Activated effector memory CD4-positive, alpha-beta T cell treated with Interleukin-2 at 50 U/mL for 16 hours (primary cell): ENCODE measurements around the gene ATP11A.

Experiments used
- DNase-seq: peaks from one replicate; pipeline ENCODE4 v3.0.0-alpha.2; 2020

Gene ATP11A

DNA sequence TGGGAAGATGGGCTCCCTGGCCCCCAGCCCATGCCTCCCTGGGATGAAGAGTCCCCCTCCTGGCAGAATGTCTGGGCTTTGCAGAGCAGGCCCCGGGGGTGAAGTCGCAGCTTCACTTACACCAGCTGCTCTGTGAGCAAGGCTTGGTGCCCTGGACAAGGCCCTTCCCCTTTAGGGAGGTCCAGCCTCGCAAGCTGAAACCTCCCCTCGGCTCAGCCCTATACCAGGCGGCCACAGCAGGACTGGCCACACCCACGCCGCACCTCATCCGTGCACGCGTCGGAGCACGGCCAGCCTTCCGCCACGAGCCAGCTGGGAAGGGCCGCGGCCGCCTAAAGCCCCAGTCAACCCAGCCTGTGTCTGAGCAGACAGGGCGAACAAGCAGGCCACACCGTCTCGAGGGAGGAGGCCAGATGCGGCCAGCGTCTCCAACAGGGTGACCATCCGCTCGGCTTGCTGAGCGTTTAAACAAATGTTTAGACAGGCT is 196.0 kb downstream of the ATP11A start:
- DNase-seq, result no peak

DNA sequence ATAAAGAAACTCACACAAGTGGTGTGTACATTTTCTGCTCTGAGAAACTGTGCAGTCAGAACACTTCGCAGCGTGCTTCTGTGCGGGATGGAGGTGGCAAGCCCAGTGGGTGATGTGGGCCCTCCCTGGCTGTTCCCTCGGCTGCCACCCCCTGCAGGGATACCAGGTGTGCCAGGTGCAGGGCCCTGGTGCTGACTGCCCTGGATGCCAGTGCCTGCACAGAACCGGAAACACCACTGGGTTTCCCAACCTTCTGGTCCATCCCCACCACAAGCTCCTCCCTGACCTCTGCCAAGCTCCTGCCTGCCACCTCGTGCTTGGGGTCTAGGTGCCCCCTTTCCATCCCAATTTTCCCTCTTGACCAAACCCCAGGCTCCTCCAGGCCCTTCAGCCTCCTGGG is 197.3 kb downstream of the ATP11A start:
- no peak for DNase-seq

DNA sequence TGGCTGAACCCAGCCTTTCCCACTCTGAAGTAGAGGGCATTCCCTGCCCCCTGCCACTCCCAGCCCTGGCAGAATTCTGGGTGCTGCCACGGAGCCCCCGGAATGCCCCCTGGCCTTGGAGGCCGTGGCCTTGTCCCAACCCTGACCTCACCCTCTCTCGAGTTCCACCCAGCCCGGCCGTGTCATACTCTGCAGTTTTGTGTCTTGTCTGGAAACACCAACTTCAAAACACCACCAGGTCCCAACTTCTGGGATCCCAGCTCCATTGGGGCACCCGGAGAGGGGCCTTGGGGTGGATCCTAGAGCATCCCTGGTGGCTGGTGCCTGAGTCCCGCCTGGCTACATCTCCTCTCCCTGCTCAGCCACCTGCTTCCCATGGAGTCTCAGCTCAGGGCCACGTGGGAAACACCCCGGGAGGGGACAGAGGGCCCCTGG is 197.7 kb downstream of the ATP11A start:
- no peak for DNase-seq

DNA sequence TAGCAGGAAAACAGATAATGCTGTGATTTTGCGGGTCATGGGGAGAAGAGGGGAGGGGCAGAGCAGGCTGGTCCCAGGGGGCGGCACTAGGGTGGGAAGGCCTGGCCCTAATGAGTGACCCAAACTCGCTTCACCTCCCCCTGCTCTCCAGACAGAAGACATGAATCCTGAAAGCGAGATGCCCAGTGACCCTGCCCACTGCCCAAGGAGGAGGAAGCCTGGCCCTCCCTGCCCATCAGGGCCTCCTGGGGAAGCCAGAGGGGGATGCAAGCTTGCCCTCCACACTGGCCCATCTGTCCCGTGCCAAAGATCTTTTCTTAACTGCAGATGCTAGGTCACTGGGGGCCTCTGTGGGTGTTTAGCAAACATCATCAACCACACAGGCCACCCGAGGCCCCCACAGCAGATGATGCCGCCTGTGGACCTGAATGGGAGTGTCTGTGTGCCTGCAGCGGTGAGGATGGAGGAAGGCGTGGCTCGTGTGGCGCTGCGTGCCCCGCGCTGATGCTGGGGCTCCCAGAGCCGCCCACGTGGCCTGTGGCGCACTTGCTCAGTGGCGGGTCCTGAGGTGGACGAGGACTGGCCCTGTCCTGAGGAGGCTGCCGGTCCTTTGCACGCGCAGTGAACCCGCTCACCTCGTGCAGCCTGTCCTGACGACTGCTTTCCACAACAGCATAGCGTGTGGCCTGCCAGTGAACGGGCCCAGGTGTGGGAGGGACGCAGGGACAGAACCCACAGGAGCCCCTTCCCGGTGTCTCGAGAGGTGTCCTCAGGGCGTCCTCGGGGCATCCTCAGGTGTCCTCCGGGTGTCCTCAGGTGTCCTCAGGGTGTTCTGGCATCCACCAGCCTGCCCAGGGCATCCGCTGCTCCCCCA is 198.6 kb downstream of the ATP11A start:
- no peak for DNase-seq

DNA sequence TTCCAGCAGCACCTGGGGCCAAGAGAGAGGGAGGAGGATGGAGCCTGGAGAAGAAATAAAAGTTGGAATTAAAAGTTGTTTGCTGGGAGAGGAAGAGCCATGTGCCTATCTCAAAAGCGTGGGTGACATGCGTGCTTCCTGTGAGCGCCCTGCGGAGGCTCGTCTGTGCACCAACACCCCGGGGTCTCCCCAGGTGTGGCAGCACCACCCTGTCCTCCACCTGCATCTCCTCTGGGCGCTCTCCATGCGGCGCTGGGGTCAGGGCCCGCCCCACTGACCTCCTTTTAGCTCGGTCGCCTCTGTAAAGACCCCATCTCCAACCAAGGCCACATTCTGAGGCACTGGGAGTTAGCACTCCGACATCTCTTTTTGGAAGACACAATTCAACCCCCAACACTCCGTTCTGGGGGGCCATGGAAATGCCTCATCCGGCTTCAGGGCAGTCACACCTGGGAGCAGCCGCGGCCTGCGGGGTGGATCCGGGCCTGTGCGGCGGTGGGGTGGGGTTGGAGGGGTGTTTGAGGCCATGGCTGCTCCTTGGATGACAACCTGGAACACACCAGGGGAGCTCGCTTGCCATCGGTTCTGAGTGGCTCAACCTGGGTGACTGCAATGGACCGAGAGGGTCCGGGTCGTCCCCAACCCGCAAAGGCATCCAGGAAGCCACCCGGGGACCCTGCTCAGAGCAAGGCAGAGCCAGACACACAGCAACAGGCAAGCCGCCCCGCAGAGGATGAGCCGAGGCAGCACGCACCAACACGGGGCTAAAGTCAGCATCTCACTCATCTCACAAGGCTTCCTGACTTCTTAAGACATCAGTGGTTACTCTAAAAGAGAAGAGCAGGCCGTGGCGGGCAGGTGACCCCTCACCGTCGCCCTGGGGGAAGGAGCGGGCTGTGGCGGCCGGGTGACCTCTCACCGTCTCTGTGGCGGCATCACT is 199.8 kb downstream of the ATP11A start:
- DNase-seq, result no peak

DNA sequence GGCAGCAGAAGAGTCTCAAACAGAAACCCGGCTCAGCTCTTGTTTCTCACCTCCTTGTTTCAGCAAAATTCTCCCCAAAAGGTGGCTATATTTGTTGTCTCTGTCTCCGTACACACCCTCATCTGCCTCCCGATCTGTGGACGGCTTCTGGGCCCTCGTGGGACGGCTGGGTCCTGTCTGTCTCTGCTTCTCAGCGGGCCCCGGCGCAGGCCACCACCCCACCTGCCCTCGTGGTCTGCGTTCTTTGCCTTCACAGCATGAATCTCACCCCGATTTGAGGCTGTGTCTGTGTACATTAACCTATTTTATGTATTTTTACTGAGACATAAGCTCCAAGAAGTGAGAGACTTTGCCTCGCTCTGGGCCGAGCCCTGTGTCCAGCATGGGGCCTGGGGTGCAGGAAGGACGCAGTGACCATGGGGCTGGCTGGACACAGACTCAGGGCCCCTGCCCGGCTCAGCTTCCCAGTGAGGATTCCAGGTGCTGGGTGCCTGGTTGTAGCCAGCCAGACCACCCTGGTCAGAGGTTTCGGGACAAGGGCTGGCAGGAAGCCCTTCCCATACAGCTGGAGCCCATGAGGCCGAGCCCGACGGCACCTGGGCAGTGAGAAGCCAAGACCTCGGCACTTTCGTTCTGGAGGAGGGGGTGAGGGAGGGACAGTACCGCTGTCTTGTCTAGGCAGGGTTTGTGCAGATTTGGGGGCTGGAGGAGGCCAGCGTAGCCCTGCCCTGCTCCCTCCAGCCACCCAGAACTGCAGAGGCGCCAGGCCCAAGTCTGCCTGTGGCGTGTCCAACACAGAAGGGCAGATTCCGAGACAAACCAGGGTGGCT is 200.7 kb downstream of the ATP11A start:
- DNase-seq, result no peak

DNA sequence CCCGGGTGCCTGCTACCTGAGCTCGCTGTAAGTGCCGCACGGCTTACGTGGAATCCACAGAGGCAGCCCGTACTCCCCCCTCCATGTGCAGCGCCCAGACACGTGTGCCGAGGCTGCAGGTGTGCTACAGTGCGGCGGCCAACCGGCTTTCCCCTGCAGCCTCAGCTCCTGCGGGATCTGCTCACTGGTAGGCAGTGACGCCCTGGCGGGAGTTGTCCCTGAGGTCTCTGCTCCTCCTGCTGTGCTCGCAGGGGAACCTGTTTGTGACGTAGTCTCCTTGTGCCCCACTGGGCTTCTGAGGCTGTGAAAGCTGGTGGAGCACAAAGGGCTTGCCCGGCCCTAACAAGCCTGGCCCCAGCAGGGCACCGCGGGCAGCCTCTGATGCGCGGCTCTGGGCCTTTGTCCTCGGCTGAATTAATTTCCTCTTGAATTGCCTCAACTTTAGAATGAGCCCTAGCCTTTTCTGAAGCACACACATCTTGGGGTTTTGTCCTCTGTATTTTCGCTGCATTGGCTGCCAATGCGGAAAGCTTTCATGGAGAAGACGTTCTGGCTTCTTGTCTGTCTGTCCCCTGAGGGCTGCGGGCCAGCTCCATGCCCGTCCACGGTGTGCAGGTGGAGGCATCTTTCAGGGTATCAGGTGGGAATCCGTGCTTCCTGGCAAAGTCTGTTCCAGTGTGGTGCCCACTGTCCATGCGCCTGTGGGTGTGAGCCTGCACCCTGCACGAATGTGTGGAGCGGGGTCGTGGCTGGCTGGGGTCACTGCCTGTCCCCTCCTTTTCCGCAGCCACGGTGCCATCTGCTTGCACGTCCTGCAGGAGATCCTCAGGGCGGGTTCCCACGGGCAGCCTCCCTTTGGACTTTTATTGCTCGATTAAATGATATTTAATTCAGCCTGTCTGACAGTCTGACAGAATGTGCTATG is 201.9 kb downstream of the ATP11A start:
- DNase-seq, result no peak

DNA sequence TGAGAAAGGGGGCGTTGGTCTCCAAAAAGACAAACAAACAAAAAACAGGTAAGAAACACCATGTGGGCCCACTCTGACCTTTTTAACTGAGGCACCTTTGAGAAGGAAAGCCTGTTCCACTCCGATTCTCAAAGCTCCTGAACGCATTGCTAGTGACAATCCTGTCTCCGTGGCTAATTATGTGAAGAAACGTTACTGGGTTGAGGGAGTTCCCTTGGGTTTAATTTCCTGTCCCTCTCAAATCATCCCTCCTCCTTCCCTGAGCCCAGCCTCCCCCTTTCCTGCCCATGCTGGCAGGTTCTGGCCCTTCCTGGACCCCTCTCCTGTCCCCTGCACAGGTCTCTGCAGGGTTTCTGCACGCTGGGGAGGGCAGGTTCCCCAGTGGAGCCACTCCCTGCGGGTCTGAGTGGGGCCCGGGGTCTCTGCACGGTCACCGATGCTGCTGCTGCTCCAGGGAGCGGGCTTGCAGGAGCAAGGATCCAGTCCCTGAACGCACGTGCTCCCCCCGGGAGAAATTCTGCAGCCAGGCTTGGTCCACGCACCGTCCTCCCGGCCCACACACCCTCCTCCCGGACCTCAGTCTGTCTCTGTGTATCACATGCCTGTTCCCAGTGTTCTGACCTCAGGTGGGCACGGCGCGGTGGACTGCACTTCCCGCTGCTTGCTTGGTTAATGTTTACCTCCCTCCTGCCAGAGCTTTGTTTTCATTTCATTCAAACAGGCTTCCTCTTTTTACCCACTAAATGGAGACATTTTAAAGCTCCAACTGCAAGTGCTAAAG is 202.8 kb downstream of the ATP11A start:
- no peak for DNase-seq

DNA sequence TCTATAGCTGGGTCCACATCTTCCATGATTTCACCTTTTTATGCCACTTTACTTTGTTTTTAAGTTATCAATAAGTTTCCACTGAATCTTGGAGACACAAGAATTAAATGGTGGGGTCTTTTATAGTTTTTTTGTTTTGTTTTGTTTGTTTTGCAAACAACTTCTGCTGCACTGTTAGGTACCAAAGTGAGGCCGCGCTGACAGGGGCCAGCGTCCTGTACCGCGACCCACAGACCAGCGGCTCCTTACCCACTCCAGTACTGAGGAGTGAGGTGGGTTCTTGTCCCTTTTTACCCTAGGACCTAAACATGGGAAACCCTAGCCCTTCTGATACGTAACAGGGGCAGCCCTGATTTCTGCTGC is 203.3 kb downstream of the ATP11A start:
- DNase-seq, result no peak

DNA sequence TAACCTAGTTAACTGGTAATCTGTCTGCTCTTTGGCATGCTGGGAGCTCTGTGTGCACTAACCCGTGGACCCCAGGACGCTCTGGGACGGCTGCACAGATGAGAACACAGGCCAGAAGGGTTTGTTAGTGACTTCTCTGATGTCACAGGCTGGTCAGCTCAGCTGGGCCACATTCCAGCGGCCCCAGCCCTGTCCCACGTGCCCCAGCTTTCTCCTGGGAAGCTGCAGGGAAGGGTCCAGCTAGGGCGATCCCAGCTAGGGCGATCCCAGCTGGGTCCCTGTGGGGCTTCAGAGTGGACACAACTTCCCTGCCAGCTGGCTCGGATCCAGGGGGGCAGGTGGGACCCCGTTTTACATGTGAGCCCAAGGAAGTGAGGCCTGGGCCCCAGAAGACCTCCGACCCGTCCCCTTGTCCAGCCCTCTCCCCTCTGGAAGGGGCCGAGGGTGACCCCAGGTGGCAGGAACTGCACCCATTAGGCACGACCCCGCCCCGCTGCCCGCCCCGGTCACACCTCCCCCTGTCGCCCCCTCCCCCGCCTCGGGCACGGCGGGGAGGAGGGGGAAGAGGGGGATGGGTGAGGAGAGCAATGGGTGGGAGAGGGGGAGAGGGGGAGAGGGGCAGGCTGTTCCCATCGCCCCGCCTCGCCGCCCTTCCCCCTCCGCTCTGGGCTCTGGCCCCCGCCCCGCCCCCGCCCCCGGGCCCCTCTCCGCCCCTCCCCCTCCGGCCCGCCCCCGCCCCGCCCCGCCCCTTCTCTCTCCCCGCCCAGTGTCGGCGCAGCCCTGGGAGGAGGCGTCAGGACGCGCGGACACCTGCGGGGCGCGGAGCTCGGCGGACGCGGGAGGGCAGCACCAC is 204.0 kb downstream of the ATP11A start:
- no peak for DNase-seq

DNA sequence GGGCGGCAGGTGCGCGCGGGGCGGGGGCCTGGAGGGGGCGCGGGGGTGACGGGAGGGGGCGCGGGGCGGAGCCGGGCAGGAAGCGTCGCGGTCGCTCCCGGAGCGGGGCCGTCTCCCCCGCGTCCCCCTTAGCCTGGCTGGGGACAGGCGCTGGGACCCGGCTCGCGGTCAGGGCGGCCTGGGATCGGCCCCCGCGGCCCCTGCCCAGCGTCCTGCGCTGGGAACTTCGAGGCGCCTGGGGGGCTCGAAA is 204.5 kb downstream of the ATP11A start:
- DNase-seq, result no peak

DNA sequence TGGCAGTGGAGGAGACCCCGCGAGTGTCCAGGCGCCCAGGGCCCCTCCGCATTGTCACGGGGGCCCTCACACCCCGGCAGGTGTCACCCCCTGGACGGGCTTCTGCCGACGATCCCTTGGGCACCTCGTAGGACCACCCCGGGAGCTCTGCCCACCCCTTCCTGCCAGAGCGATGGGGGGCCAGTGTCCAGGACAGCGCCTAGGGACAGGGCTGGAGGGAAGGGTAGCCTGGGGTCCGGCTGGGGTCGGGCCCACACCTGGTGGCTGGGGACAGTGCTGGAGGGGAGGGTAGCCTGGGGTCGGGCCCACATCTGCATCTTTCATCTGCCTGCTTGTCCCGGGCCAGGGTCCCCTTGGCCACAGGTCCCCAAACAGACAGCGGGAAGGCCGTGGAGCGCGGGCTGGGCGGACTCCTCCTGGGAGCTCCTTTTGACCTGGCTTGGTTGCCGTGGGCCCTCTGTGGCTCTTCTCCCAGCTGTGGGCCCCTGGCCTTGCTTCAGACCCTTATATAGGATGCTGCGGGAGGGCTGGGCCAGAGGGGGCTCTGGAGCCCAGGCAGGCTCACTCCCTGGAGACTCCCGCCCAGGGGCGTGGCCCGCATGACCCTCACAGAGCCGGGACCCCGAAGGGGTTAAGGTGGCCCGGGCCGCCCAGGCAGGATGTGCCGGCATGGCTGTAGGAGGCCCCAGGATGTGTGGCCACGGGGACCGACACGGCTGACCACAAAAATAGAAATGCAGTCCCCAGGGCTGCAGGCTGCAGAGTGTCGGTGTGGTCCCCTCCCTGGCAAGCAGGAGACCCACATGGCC is 205.0 kb downstream of the ATP11A start:
- DNase-seq, result no peak

DNA sequence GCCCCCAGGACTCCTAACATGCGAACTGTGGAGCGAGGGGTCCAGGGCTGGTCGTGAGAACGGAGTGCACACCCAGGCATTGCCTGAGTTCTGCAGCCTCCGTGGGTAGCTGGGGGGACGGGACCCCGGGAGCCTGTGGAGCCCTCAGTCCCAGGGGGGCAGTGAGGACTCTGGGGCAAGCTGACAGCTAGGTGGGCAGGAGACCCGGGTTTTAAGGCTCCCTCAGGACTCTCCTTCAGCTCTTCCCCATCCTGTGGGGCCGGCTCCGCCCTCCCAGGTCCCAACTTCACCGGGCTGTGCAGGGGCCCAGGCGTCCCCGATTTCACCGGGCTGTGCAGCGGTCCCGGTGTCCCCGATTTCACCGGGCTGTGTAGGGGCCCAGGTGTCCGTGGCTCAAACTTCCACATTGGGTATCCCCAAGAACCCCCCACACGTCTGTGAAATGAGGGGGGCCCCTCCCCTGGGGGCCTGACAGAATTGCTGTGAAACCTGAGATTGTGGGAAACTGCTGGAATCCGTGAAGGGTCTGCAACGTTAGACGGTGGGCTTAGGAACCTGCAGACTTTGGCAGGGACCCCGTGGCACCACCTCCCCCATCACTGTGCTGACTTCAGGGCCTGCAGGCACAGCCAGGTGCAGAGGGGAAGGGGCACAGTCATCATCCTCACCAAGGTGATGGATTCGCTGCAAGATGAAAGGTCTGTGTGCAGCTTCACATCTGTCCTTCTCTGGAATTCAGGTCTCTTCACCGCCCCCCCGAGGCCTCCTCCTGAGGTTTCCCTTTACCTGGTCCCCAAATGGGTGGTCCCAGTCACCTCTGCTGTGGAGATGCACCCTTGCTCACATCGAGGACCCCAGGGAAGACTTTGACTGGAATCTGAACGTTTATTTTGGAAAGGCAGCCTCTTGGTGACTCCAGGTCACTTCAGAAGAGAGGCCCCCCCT is 206.0 kb downstream of the ATP11A start:
- no peak for DNase-seq

DNA sequence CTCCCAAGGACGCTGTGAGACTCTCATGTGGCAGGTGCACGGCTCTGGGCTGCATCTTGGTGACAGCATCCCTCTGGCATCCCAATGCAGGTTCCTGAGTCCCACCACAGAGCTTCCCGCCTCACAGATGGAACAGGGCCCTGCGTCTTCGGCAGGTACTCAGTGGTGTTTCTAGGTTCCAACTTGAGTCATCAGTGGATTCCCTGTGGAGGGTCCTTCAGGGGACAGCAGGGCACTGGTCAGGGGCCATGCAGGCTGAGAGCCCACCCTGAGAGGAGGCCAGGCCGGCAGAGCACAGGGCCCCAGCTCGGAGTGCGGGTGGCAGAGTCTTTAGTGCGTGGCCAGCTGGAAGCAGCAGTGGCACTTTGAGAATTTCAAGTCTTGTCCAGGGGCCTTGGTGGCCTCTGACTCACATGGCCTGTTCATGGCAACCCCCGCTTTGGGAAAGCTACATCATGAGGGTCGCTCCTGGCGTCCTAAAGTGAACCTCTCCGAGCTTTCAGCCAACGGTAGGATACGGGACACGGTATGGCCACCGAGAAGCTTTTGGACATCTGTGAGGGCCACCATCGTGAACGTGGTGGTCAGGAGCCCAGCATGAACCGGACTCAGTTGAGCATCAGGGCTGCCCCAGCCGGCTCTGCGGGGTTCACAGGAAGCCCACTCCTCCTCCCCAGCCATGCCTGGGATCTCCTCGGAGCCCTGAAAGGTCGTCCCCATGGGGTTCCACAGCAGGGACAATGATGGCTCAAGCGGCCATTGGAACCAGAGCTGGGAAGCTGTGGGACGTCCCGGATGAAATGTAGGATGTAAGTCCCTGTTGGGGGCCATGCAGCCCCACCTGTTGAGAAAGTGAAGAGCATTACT is 207.1 kb downstream of the ATP11A start:
- no peak for DNase-seq

DNA sequence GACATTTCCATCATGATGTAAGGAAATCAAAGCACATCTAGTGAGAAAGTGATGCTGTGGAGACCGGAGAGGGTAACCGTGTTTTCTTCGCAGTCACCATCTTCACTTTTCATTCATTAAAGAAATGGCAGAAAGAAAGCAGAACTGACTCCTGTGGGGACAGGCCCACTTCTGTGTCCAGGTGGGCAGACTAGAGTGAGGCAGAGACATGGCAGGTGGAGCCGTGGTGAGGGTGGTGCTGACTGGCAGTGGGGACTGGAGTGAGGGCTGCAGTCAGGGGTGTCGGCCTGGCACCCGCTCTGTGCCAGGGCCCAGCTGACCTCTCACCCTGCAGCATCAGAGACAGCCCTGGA is 207.7 kb downstream of the ATP11A start:
- DNase-seq, result no peak

DNA sequence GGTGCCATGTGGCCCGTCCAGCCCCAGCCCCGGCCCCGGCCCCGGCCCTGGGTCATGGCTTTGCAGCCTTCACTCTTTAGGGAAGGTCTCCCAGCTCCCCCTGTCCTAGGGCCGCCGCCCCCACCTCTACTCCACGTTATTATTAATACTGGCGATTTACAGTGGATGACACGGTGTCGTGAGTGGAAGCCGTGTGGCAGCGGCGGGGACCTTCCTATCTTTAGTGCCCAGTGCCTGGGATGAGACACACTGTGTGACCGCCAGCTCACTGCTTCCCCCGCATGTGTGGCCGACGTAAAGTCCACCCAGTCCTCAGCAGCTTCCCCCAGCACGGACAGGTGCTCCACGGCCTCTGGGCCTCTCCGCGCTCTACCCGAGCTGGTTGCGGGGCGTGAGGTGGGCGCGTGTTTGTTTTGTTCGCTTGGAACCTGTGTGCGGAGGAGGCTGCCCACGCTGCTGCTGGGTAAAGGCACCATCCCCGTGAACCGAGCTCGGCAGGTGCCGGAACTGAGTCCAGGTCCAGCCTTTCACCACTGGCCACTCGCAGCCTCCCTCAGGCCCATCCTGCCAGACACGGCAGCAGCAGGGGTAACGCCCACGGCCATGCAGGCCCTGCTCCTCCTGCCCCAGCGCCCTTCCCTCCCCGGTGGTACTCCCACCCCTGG is 208.2 kb downstream of the ATP11A start:
- no peak for DNase-seq
